ENCODE data around the gene PRKCE. TPM values are rescaled to one million over a fixed set of nuclear protein-coding genes. Genes with fewer than 3 reads are reported as not detected.

Gene PRKCE
- total RNA-seq, 3 donors from 2014 or later (not counting 1 experiment from before 2014, with no cell fraction given), result 35.2 to 42.1 (median 38.6) TPM

GRCh38 chr2:45820048-45820447, 168.6 kb downstream of the PRKCE start:
- H3K9me3 ChIP-seq (ENCODE audit: control insufficient read depth, insufficient read depth, low read length), result no peaks in the 10 kb centered on the region
- DNase-seq, result no peak
- no peaks in the 10 kb centered on the region for H3K36me3 Mint-ChIP-seq
- intact Hi-C loops (cut with micrococcal nuclease), result no loop called here
- no peaks in the 10 kb centered on the region for H3K36me3 ChIP-seq (ENCODE audit: control insufficient read depth, insufficient read depth, low read length)
- no peak for ATAC-seq
- 91% methylated on average over 4 of the region's 7 CpGs for WGBS (ENCODE audit: insufficient coverage)
- no peaks in the 10 kb centered on the region for H3K27me3 Mint-ChIP-seq (ENCODE audit: low read depth in 2 of 2)
- H3K4me3 ChIP-seq (ENCODE audit: low read length), result no peak overlapping the region
- no peaks in the 10 kb centered on the region for H3K27me3 ChIP-seq (ENCODE audit: control insufficient read depth, insufficient read depth, low read length)
- no peak overlapping the region for H3K27ac ChIP-seq (ENCODE audit: low read length)
- peaks cover 9 to 27% of the 10 kb centered on the region in 2 donors for H3K4me1 Mint-ChIP-seq
- H3K27ac Mint-ChIP-seq, result no peak overlapping the region
- TF ChIP-seq CTCF (IDR thresholded peaks at IDR 0.05), result no peak
- no peak overlapping the region for H3K4me3 Mint-ChIP-seq
- H3K4me1 ChIP-seq (ENCODE audit: control insufficient read depth, insufficient read depth, low read length), result peaks cover 1% of the 10 kb centered on the region
- H3K9me3 Mint-ChIP-seq, result no peaks in the 10 kb centered on the region

DNA sequence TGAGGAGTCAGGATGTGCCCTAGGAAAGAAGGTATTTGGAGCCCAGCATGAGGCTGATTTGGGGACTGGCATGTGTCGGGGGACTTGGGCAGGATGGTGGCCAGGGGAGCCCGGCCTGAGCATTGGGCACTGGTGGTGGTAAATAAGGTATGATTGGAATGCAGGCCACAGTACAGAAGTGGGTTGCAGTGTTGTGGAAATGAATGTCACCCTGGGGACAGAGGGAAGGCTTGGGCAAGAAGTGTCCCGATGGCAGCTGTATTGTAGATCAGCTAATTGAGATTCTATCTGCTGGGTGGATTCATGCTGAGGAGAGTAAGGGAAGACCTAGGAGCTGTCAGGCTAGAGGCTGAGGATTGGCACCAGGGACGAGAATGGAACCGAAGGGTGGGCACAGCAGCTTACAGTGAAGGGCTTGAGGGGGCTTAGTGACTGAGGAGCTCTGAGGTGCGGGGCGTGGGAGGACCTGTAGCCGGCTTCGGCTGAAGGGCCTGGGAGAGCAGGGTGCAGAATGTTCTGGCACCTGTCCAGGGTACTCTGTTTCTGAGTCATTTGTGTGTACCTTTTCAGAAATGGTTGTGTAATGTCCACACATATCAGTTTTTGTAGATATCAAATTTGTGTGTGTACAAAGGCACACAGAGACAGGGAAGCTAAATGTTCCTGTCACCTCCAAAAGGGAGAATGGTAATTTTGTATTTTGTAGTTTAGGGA, 170.2 kb downstream of the PRKCE start:
- no peak for TF ChIP-seq CTCF (IDR thresholded peaks at IDR 0.05)
- Mint-ChIP-seq H3K4me1 (peaks cover 9 to 33% of the 10 kb centered on the region in 2 donors), H3K36me3 (no peaks in the 10 kb centered on the region), H3K27me3 (ENCODE audit: low read depth in 2 of 2) (no peaks in the 10 kb centered on the region), H3K27ac (no peak overlapping the region), H3K4me3 (no peak overlapping the region), H3K9me3 (no peaks in the 10 kb centered on the region)
- intact Hi-C loops (cut with micrococcal nuclease), result no loop called here
- no peak for ATAC-seq
- Histone ChIP-seq H3K9me3 (ENCODE audit: control insufficient read depth, insufficient read depth, low read length) (no peaks in the 10 kb centered on the region), H3K4me3 (ENCODE audit: low read length) (no peak overlapping the region), H3K27me3 (ENCODE audit: control insufficient read depth, insufficient read depth, low read length) (no peaks in the 10 kb centered on the region), H3K4me1 (ENCODE audit: control insufficient read depth, insufficient read depth, low read length) (peaks cover 4% of the 10 kb centered on the region), H3K36me3 (ENCODE audit: control insufficient read depth, insufficient read depth, low read length) (no peaks in the 10 kb centered on the region), H3K27ac (ENCODE audit: low read length) (no peak overlapping the region)
- 93% methylated on average over 9 of the region's 9 CpGs for WGBS (ENCODE audit: insufficient coverage)
- DNase-seq, result no peak

DNA sequence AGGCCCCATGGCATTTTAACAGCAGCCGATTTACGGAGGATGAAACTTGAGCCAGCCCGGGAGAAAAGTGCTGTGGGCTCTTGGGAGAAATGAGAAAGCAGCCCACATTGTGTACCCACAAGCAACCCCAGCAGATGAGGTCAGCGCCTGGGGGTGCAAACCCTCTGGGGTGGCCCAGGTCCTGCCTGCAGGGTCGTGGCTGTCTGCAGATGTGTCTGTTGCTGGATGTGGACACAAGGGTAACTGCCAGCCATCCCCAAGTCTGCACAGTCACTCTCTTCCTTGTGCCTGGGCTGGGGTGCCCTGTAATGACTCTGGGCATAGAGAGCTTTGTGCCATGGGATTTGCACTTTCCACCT, 170.8 kb downstream of the PRKCE start:
- no peaks in the 10 kb centered on the region for H3K36me3 Mint-ChIP-seq
- no peaks in the 10 kb centered on the region for H3K9me3 Mint-ChIP-seq
- H3K27ac ChIP-seq (ENCODE audit: low read length), result no peak overlapping the region
- no peak overlapping the region for H3K4me3 Mint-ChIP-seq
- H3K27ac Mint-ChIP-seq, result no peak overlapping the region
- H3K27me3 ChIP-seq (ENCODE audit: control insufficient read depth, insufficient read depth, low read length), result no peaks in the 10 kb centered on the region
- no peaks in the 10 kb centered on the region for H3K9me3 ChIP-seq (ENCODE audit: control insufficient read depth, insufficient read depth, low read length)
- peaks cover 15 to 38% of the 10 kb centered on the region in 2 donors for H3K4me1 Mint-ChIP-seq
- WGBS (ENCODE audit: insufficient coverage), result 66% methylated on average over 5 of the region's 5 CpGs
- no peak overlapping the region for H3K4me3 ChIP-seq (ENCODE audit: low read length)
- H3K36me3 ChIP-seq (ENCODE audit: control insufficient read depth, insufficient read depth, low read length), result no peaks in the 10 kb centered on the region
- peaks cover 0 to 3% of the 10 kb centered on the region in 2 donors for H3K27me3 Mint-ChIP-seq (ENCODE audit: low read depth in 2 of 2)
- peaks cover 4% of the 10 kb centered on the region for H3K4me1 ChIP-seq (ENCODE audit: control insufficient read depth, insufficient read depth, low read length)
- no peak for DNase-seq
- TF ChIP-seq CTCF (IDR thresholded peaks at IDR 0.05), result no peak
- no peak for ATAC-seq
- intact Hi-C loops (cut with micrococcal nuclease), result no loop called here

DNA sequence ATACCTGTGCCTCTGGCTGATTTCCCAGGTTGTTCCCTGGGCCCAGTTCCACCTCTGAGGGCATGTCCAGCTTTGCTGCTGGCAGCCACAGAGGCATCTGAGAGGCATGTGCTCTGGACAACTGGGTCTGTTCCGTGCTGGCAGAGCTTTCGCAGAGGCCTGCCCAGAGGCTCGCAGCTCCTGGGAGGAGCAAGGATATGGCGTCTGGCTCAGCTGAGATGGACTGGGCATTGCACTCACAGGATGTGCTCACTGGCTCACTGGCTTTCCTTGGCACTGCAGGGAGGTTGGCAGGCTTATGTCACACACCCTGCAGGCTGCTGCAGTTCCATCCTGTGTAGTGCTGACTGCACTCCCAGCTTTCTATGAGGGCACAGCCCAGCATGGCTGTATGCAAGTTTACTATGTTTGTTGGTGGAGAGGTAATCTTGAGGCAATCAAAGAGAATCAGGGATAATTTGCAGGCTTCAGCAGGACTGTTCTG, 172.3 kb downstream of the PRKCE start:
- no peak for DNase-seq
- no peaks in the 10 kb centered on the region for H3K36me3 Mint-ChIP-seq
- H3K36me3 ChIP-seq (ENCODE audit: control insufficient read depth, insufficient read depth, low read length), result no peaks in the 10 kb centered on the region
- H3K4me3 Mint-ChIP-seq, result no peak overlapping the region
- H3K4me1 Mint-ChIP-seq, result peaks cover 16 to 39% of the 10 kb centered on the region in 2 donors
- 93% methylated on average over 4 of the region's 4 CpGs for WGBS (ENCODE audit: insufficient coverage)
- H3K9me3 ChIP-seq (ENCODE audit: control insufficient read depth, insufficient read depth, low read length), result no peaks in the 10 kb centered on the region
- no peaks in the 10 kb centered on the region for H3K9me3 Mint-ChIP-seq
- peaks cover 4% of the 10 kb centered on the region for H3K4me1 ChIP-seq (ENCODE audit: control insufficient read depth, insufficient read depth, low read length)
- no peak overlapping the region for H3K27ac Mint-ChIP-seq
- intact Hi-C loops (cut with micrococcal nuclease), result no loop called here
- no peaks in the 10 kb centered on the region for H3K27me3 ChIP-seq (ENCODE audit: control insufficient read depth, insufficient read depth, low read length)
- no peak for TF ChIP-seq CTCF (IDR thresholded peaks at IDR 0.05)
- peaks cover 0 to 4% of the 10 kb centered on the region in 2 donors for H3K27me3 Mint-ChIP-seq (ENCODE audit: low read depth in 2 of 2)
- H3K27ac ChIP-seq (ENCODE audit: low read length), result no peak overlapping the region
- no peak for ATAC-seq
- no peak overlapping the region for H3K4me3 ChIP-seq (ENCODE audit: low read length)
